Muscle of leg (tissue), 11 donors: ENCODE data around the gene MYO7B. TPM values are rescaled to one million over a fixed set of nuclear protein-coding genes. Genes with fewer than 3 reads are reported as not detected.

Experiments used
- DNase-seq: peaks from one replicate; pipeline ENCODE4 v3.0.0; 2013
- H3K27ac ChIP-seq: one replicate; pipeline ENCODE4 v1.5.1; 2013; ENCODE audit warnings: mild to moderate bottlenecking, low read length, control low read depth
- H3K27me3 ChIP-seq: one replicate; pipeline ENCODE4 v1.6.1; 2013; ENCODE audit warnings: low read length; ENCODE audit not compliant: control insufficient read depth, insufficient read depth
- H3K36me3 ChIP-seq: one replicate; pipeline ENCODE4 v1.6.1; 2013; ENCODE audit warnings: low read length; ENCODE audit not compliant: control insufficient read depth, insufficient read depth
- H3K4me1 ChIP-seq: one replicate; pipeline ENCODE4 v1.6.1; 2013; ENCODE audit warnings: low read length; ENCODE audit not compliant: control insufficient read depth, insufficient read depth
- H3K4me3 ChIP-seq: one replicate; pipeline ENCODE4 v1.5.1; 2013; ENCODE audit warnings: low read length, control low read depth
- H3K9me3 ChIP-seq: replicated peaks from 2 replicates; pipeline ENCODE4 v1.6.1; 2013; ENCODE audit warnings: low read depth, low read length; ENCODE audit not compliant: control insufficient read depth
- WGBS: methylation state at CpG from one replicate; pipeline ENCODE4 v1.1.5; 2013; ENCODE audit warnings: missing lambda C conversion rate; ENCODE audit not compliant: insufficient coverage; 5-methylcytosine and 5-hydroxymethylcytosine counted together
- polyA plus RNA-seq, 8 donors: library from polyadenylated mRNA; unstranded; fragments of 120-200 nt; gene quantifications; one replicate each; pipeline versions ENCODE4 v1.2.1 to v1.2.3, GENCODE V29; 2013; ENCODE audit warnings: inconsistent platforms in 1 of 8, low replicate concordance in 1 of 8; ENCODE audit not compliant: insufficient read length in 8 of 8, insufficient read depth in 1 of 8
- total RNA-seq: library from RNA; stranded (reverse); fragments of 120-200 nt; gene quantifications from one replicate; pipeline ENCODE4 v1.2.4, GENCODE V29; 2013

MYO7B gene
- total and polyA plus RNA-seq, 9 donors = 0.31 to 15.1 (median 0.76) TPM

GRCh38 chr2:127624320-127624755, 88.9 kb downstream of the MYO7B start:
- no CpG with 5 or more reads among the region's 5 CpGs for WGBS
- DNase-seq = no peak
- Histone ChIP-seq H3K4me1 (peaks cover 3% of the 10 kb centered on the region), H3K36me3 (no peaks in the 10 kb centered on the region), H3K4me3 (no peak overlapping the region), H3K27me3 (peaks cover 8% of the 10 kb centered on the region), H3K27ac (no peak overlapping the region), H3K9me3 (no peaks in the 10 kb centered on the region)

- no peaks in the 10 kb centered on the region for H3K36me3 ChIP-seq
- no peaks in the 10 kb centered on the region for H3K9me3 ChIP-seq
- H3K27me3 ChIP-seq = peaks cover 8% of the 10 kb centered on the region
- no peak for DNase-seq
- H3K4me3 ChIP-seq = no peak overlapping the region
- 75% methylated on average over 16 of the region's 23 CpGs for WGBS
- no peak overlapping the region for H3K27ac ChIP-seq
- peaks cover 4% of the 10 kb centered on the region for H3K4me1 ChIP-seq
These were observed 89.5 kb downstream of the MYO7B start for GRCh38 chr2:127624756-127625571.

GRCh38 chr2:127625572-127625951, 90.1 kb downstream of the MYO7B start:
- Histone ChIP-seq H3K27me3 (peaks cover 8% of the 10 kb centered on the region), H3K36me3 (no peaks in the 10 kb centered on the region), H3K4me3 (no peak overlapping the region), H3K4me1 (peaks cover 4% of the 10 kb centered on the region), H3K27ac (no peak overlapping the region), H3K9me3 (no peaks in the 10 kb centered on the region)
- DNase-seq = no peak
- WGBS = 85% methylated on average over 2 of the region's 2 CpGs

- no peak for DNase-seq
- H3K36me3 ChIP-seq = no peaks in the 10 kb centered on the region
- peaks cover 8% of the 10 kb centered on the region for H3K27me3 ChIP-seq
- no peak overlapping the region for H3K27ac ChIP-seq
- H3K4me3 ChIP-seq = no peak overlapping the region
- H3K9me3 ChIP-seq = no peaks in the 10 kb centered on the region
- WGBS = 36% methylated on average over 8 of the region's 12 CpGs
- peaks cover 4% of the 10 kb centered on the region for H3K4me1 ChIP-seq
These were observed 90.7 kb downstream of the MYO7B start for GRCh38 chr2:127626175-127626574.

- no peak overlapping the region for H3K4me3 ChIP-seq
- H3K27ac ChIP-seq = no peak overlapping the region
- H3K27me3 ChIP-seq = peaks cover 9% of the 10 kb centered on the region
- DNase-seq = no peak
- peaks cover 8% of the 10 kb centered on the region for H3K4me1 ChIP-seq
- no peaks in the 10 kb centered on the region for H3K9me3 ChIP-seq
- 82% methylated on average over 22 of the region's 28 CpGs for WGBS
- H3K36me3 ChIP-seq = no peaks in the 10 kb centered on the region
These were observed 91.6 kb downstream of the MYO7B start for GRCh38 chr2:127626917-127627739.

- Histone ChIP-seq H3K36me3 (no peaks in the 10 kb centered on the region), H3K27me3 (peaks cover 10% of the 10 kb centered on the region), H3K27ac (no peak overlapping the region), H3K4me3 (no peak overlapping the region), H3K4me1 (peaks cover 15% of the 10 kb centered on the region), H3K9me3 (no peaks in the 10 kb centered on the region)
- 91% methylated on average over 14 of the region's 18 CpGs for WGBS
- DNase-seq = no peak
These were observed 92.5 kb downstream of the MYO7B start for GRCh38 chr2:127627740-127628571.

- Histone ChIP-seq H3K4me1 (peaks cover 25% of the 10 kb centered on the region), H3K4me3 (no peak overlapping the region), H3K9me3 (no peaks in the 10 kb centered on the region), H3K36me3 (no peaks in the 10 kb centered on the region), H3K27ac (no peak overlapping the region), H3K27me3 (peaks cover 10% of the 10 kb centered on the region)
- 61% methylated on average over 14 of the region's 17 CpGs for WGBS
- no peak for DNase-seq
These were observed 93.5 kb downstream of the MYO7B start for GRCh38 chr2:127628767-127629614.

- Histone ChIP-seq H3K9me3 (no peaks in the 10 kb centered on the region), H3K36me3 (no peaks in the 10 kb centered on the region), H3K4me3 (no peak overlapping the region), H3K4me1 (peaks cover 31% of the 10 kb centered on the region), H3K27ac (no peak overlapping the region), H3K27me3 (peaks cover 10% of the 10 kb centered on the region)
- 71% methylated on average over 7 of the region's 9 CpGs for WGBS
- DNase-seq = no peak
These were observed 94.2 kb downstream of the MYO7B start for GRCh38 chr2:127629637-127630036.

GRCh38 chr2:127630096-127630863, 94.8 kb downstream of the MYO7B start:
- no peak for DNase-seq
- Histone ChIP-seq H3K27me3 (peaks cover 10% of the 10 kb centered on the region), H3K27ac (no peak overlapping the region), H3K4me3 (no peak overlapping the region), H3K9me3 (no peaks in the 10 kb centered on the region), H3K36me3 (no peaks in the 10 kb centered on the region), H3K4me1 (peaks cover 34% of the 10 kb centered on the region)
- 80% methylated on average over 6 of the region's 10 CpGs for WGBS
